Natural killer cell (primary cell): ENCODE data around the gene CDKN2B-AS1. TPM values are rescaled to one million over a fixed set of nuclear protein-coding genes. Genes with fewer than 3 reads are reported as not detected.
A peak's percentile ranks its signal among the peaks of the same experiment; 100 is the strongest.

Experiments used
- ATAC-seq, 3 donors: fragments of 150-1000 bp in 2 of 3; fragments of 200-7000 bp in 1 of 3; cut with Tn5 transposase; 1 replicate in 1 of 3; 2 replicates in 2 of 3; pipeline ENCODE4 v1.10.0; 2021; ENCODE audit warnings: mild to moderate bottlenecking in 2 of 3, moderate library complexity in 2 of 3
- DNase-seq, 2 donors: peaks; one replicate each; pipeline versions ENCODE4 v3.0.0 to v3.0.0-alpha.2; 2013 to 2021; ENCODE audit warnings: mixed read lengths in 1 of 2
- H3K27ac ChIP-seq: one replicate; pipeline ENCODE4 v1.5.1; 2013; ENCODE audit warnings: mild to moderate bottlenecking, low read length
- H3K27me3 ChIP-seq: one replicate; pipeline ENCODE4 v1.6.1; 2013; ENCODE audit warnings: low read length; ENCODE audit not compliant: control insufficient read depth, insufficient read depth
- H3K36me3 ChIP-seq: one replicate; pipeline ENCODE4 v1.6.1; 2013; ENCODE audit warnings: low read length; ENCODE audit not compliant: control insufficient read depth, insufficient read depth
- H3K4me1 ChIP-seq: one replicate; pipeline ENCODE4 v1.6.1; 2013; ENCODE audit warnings: low read length; ENCODE audit not compliant: control insufficient read depth, insufficient read depth
- H3K4me3 ChIP-seq: one replicate; pipeline ENCODE4 v1.5.1; 2013; ENCODE audit warnings: low read length
- H3K9me3 ChIP-seq: one replicate; pipeline ENCODE4 v1.6.1; 2013; ENCODE audit warnings: low read length; ENCODE audit not compliant: control insufficient read depth, insufficient read depth
- H3K27ac Mint-ChIP-seq, 2 donors: one replicate each; pipeline ENCODE4 v1.8.0; 2022; ENCODE audit warnings: mild to moderate bottlenecking in 2 of 2, mixed read lengths in 2 of 2, moderate library complexity in 1 of 2
- H3K27me3 Mint-ChIP-seq, 2 donors: one replicate each; pipeline ENCODE4 v1.8.0; 2022; ENCODE audit warnings: low read depth in 2 of 2, mixed read lengths in 2 of 2
- H3K36me3 Mint-ChIP-seq: one replicate; pipeline ENCODE4 v1.8.0; 2022; ENCODE audit warnings: mixed read lengths
- H3K4me1 Mint-ChIP-seq, 2 donors: one replicate each; pipeline ENCODE4 v1.8.0; 2022; ENCODE audit warnings: mixed read lengths in 2 of 2
- H3K4me3 Mint-ChIP-seq: one replicate; pipeline ENCODE4 v1.8.0; 2022; ENCODE audit warnings: mild to moderate bottlenecking, moderate library complexity, mixed read lengths
- H3K9me3 Mint-ChIP-seq, 2 donors: one replicate each; pipeline ENCODE4 v1.8.0; 2022; ENCODE audit warnings: mixed read lengths in 2 of 2
- WGBS: methylation state at CpG from one replicate; pipeline ENCODE4 v1.1.7; 2013; ENCODE audit warnings: missing lambda C conversion rate; ENCODE audit not compliant: insufficient coverage; 5-methylcytosine and 5-hydroxymethylcytosine counted together
- intact Hi-C: fragments of 100-400 bp; cut with micrococcal nuclease; formaldehyde crosslinking; loops from one replicate; pipeline ENCODE4 v1.14.2; 2022
- total RNA-seq, 4 donors: library from RNA; stranded (reverse); fragments of 120-200 nt in 1 of 4; gene quantifications; one replicate each; pipeline versions ENCODE4 v1.2.3 to v1.2.4, GENCODE V29; 2013 to 2022
- TF ChIP-seq, protein P1 (sequence below): fragments of 200-600 bp; IDR thresholded peaks from one replicate; pipeline ENCODE4 v1.8.0; 2022; ENCODE audit warnings: antibody characterized with exemption

Gene CDKN2B-AS1
- total RNA-seq, 3 donors from 2014 or later (not counting 1 experiment from before 2014, with no cell fraction given), result 2.6 to 4.3 (median 3.1) TPM

DNA sequence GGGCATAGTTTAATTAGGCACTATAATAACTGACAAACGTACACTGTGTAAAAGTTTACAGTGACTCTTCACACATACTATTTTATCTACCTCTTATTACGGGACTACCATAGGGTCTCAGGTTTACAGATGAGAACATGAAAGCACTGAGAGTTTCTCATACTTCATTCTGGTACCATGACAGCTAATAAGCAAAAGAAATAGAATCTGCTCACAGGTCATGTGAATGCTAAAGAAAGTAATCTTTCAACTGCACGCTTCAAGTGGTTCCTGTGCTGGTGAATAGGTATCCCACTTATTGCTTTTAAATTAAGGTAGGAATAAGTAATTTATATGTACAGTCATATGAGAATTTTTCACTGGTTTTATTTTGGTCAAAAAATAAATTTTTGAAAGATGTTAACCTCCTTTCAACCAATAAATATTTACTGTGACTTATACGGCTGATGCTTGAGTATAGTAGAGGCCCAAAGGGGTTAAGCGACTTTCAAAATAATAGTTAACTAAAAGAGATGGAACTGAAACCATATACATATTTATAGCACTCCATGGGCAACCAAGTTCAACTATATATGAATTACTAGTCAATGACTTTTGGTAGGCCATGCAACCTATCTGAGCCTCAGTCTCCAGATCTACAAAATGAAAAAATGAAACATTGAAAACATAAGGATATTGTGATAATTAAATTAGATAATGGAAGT, 8.5 kb upstream of the CDKN2B-AS1 start:
- Histone ChIP-seq H3K27me3 (peaks cover 59% of the 10 kb centered on the region), H3K4me1 (no peaks in the 10 kb centered on the region), H3K36me3 (no peaks in the 10 kb centered on the region), H3K9me3 (no peaks in the 10 kb centered on the region), H3K27ac (no peak overlapping the region), H3K4me3 (no peak overlapping the region)
- Mint-ChIP-seq H3K4me1 (peaks cover 11 to 21% of the 10 kb centered on the region in 2 donors), H3K27me3 (peaks cover 48 to 84% of the 10 kb centered on the region in 2 donors), H3K27ac (no peak overlapping the region), H3K9me3 (no peaks in the 10 kb centered on the region), H3K4me3 (no peak overlapping the region), H3K36me3 (no peaks in the 10 kb centered on the region)
- ATAC-seq (no peak), DNase-seq (no peak)
- intact Hi-C loops, result loop anchor here (2.0 kb wide), 1 partner anchor 19 kb away; no protein-coding TSS in a partner anchor
- WGBS, result 65% methylated on average over 3 of the region's 5 CpGs
- TF ChIP-seq, protein P1, sequence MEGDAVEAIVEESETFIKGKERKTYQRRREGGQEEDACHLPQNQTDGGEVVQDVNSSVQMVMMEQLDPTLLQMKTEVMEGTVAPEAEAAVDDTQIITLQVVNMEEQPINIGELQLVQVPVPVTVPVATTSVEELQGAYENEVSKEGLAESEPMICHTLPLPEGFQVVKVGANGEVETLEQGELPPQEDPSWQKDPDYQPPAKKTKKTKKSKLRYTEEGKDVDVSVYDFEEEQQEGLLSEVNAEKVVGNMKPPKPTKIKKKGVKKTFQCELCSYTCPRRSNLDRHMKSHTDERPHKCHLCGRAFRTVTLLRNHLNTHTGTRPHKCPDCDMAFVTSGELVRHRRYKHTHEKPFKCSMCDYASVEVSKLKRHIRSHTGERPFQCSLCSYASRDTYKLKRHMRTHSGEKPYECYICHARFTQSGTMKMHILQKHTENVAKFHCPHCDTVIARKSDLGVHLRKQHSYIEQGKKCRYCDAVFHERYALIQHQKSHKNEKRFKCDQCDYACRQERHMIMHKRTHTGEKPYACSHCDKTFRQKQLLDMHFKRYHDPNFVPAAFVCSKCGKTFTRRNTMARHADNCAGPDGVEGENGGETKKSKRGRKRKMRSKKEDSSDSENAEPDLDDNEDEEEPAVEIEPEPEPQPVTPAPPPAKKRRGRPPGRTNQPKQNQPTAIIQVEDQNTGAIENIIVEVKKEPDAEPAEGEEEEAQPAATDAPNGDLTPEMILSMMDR, result no peak

DNA sequence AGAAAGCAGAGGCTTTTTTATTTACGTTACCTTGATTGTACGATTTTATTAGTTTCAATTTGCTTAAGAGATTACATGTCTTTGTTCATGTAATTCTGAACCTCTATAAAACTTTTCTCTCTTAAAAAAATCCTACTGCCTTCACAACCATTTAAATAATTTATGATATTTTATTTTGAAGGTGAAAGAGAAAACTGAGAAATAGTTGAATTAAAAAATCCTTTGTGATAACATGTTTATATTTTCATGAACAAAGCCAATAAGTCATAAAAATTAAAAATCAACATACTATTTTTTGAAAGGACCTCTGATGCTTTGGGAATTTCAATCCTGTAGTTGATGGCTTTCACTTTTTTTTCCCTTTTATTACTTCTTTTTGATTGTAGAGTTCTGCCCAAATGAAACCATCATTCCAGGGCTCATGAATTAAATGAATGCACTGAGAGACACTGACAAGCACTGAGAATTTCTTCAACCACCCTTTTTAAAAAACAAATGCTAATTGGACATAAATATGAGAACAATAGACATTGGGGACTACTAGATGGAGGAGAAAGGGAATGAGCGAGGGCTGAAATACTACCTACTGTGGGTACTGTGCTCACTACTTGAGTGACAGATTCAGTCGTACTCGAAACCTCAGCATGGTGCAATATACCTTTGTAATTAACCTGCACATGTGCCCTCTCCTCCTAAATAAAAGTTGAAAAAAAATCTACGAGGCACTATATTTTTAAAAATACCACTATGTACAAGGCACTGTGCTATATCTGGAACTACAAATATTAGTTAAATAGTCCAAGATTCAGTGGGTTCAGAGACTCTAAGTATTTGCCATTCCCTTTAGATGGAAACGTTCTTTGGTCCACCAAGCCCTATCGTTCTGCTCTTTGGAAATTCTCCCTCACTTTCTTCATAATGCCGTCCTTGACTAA, 6.3 kb upstream of the CDKN2B-AS1 start:
- no peak overlapping the region for H3K4me3 Mint-ChIP-seq
- H3K4me3 ChIP-seq, result no peak overlapping the region
- TF ChIP-seq, protein P1, result no peak
- no peak for DNase-seq
- H3K27ac Mint-ChIP-seq, result no peak overlapping the region
- H3K36me3 Mint-ChIP-seq, result no peaks in the 10 kb centered on the region
- no peak overlapping the region for H3K27ac ChIP-seq
- peaks cover 1% of the 10 kb centered on the region for H3K4me1 ChIP-seq
- intact Hi-C loops, result no loop called here
- H3K36me3 ChIP-seq, result no peaks in the 10 kb centered on the region
- peaks cover 47% of the 10 kb centered on the region for H3K27me3 ChIP-seq
- H3K27me3 Mint-ChIP-seq, result peaks cover 35 to 62% of the 10 kb centered on the region in 2 donors
- WGBS, result 32% methylated on average over 6 of the region's 9 CpGs
- H3K4me1 Mint-ChIP-seq, result peaks cover 13 to 21% of the 10 kb centered on the region in 2 donors
- H3K9me3 ChIP-seq, result no peaks in the 10 kb centered on the region
- H3K9me3 Mint-ChIP-seq, result no peaks in the 10 kb centered on the region
- ATAC-seq, result no peak

GRCh38 chr9:21989440-21990189, 5.0 kb upstream of the CDKN2B-AS1 start:
- 25% methylated on average over 35 of the region's 35 CpGs for WGBS
- H3K4me3 Mint-ChIP-seq, result no peak overlapping the region
- no peak overlapping the region for H3K27ac ChIP-seq
- no peaks in the 10 kb centered on the region for H3K9me3 ChIP-seq
- ATAC-seq, result no peak
- H3K36me3 Mint-ChIP-seq, result no peaks in the 10 kb centered on the region
- DNase-seq, result no peak
- intact Hi-C loops, result no loop called here
- peaks cover 21 to 23% of the 10 kb centered on the region in 2 donors for H3K4me1 Mint-ChIP-seq
- TF ChIP-seq, protein P1, result no peak
- peak overlapping the region in 1 of 2 donors; percentile 60 for H3K27ac Mint-ChIP-seq
- H3K4me1 ChIP-seq, result peaks cover 9% of the 10 kb centered on the region
- peaks cover 31 to 49% of the 10 kb centered on the region in 2 donors for H3K27me3 Mint-ChIP-seq
- peaks cover 40% of the 10 kb centered on the region for H3K27me3 ChIP-seq
- no peaks in the 10 kb centered on the region for H3K9me3 Mint-ChIP-seq
- H3K4me3 ChIP-seq, result no peak overlapping the region
- no peaks in the 10 kb centered on the region for H3K36me3 ChIP-seq
